ENCODE data around the gene PALLD.

The PALLD gene

DNA sequence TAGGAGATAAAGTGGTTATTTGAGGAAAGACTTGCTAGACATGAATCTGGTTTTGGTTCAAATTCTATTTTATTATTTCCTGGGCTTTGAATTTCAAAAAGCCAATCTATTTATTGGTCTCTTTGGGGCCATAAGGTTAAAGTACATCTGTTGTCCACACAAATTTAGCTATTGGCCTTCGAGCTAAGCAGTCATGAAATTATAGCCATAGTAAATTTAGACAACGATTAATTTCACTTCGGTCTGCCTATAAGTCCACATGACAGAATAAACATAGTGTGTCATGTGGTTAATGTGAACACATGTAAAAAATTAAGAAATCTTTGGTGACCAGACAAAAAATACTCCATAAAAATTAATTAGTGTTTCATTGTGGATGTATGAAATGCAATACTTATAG, 161.9 kb downstream of the PALLD start:
- TF ChIP-seq, protein P1, sequence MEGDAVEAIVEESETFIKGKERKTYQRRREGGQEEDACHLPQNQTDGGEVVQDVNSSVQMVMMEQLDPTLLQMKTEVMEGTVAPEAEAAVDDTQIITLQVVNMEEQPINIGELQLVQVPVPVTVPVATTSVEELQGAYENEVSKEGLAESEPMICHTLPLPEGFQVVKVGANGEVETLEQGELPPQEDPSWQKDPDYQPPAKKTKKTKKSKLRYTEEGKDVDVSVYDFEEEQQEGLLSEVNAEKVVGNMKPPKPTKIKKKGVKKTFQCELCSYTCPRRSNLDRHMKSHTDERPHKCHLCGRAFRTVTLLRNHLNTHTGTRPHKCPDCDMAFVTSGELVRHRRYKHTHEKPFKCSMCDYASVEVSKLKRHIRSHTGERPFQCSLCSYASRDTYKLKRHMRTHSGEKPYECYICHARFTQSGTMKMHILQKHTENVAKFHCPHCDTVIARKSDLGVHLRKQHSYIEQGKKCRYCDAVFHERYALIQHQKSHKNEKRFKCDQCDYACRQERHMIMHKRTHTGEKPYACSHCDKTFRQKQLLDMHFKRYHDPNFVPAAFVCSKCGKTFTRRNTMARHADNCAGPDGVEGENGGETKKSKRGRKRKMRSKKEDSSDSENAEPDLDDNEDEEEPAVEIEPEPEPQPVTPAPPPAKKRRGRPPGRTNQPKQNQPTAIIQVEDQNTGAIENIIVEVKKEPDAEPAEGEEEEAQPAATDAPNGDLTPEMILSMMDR (IDR thresholded peaks at IDR 0.05; ENCODE audit: low read depth, low read length): no peak
- no peak for DNase-seq
- Histone ChIP-seq H3K9me3 (no peaks in the 10 kb centered on the region), H3K4me3 (ENCODE audit: low read depth, low read length) (no peak overlapping the region), H3K4me1 (peaks cover 3% of the 10 kb centered on the region; the same call in 1 of the 2 replicates), H3K36me3 (no peaks in the 10 kb centered on the region), H3K27me3 (no peaks in the 10 kb centered on the region)

DNA sequence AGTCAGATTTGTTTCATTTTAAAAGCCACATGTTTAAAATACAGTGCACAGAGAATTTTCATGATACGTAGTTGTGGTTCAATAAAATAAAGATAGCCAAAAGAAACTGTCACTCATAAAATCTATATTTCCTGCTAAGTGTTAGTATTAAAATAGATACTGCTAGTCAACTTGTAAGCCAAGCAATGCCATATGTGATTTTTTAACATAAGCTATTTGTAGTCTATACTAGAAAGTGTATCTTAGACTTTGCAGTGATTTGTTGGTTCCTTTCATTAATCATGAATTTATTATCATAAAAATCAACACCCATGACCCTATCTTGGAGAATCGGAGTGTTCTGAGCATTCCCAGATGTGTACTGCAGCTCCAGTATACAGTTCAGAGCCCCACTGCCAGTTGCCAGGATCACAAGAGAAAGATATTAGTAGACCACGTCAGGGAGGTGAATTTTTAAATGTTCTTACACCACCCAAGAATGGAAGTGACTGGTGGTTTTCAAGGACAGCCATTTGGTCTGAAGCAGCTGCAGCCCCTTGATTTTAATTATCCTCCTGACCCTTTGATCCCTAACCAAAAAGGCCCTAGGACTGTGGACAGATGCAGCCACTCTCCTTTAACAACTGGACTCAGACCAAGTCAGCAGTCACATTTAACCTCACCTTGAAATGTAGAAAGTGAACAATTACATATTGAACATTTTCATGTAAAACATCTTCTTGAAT, 163.1 kb downstream of the PALLD start:
- TF ChIP-seq, protein P1 (IDR thresholded peaks at IDR 0.05; ENCODE audit: low read depth, low read length): no peak
- Histone ChIP-seq H3K4me3 (ENCODE audit: low read depth, low read length) (no peak overlapping the region), H3K9me3 (no peaks in the 10 kb centered on the region), H3K4me1 (peaks cover 3% of the 10 kb centered on the region; the same call in 1 of the 2 replicates), H3K36me3 (no peaks in the 10 kb centered on the region), H3K27me3 (no peaks in the 10 kb centered on the region)
- DNase-seq: no peak

DNA sequence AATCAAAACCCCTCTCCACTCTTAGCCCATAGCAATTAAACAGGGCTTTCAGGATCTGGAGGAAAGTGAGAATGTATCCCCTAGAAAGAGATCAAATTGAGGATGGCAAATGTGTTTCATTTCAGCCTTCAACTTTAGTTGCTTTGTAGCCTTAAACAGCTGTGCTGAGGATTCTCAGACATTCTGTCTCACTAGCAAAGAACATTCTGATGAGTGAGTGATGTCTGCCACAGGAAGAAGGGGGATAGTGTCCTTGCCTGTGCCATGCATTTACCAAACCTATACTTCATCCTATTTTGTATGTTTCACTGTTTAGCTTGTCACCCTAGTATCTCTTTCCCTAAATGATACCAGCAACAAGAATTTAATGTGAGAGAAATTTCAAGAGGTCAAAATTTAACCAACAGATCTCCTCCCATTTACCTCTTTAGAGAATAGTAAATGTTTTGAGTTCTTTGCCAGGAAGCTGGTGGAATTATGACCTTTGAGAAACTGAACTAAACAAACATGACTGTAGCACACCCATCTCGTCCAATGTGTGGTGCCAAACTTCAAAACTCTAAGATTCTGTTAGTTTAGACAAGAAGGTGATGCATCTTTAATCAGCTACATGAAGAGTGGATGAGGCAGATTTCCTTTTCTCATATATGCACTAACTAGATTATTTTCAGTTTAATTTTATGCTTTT, 165.6 kb downstream of the PALLD start:
- H3K9me3 ChIP-seq: no peaks in the 10 kb centered on the region
- H3K4me1 ChIP-seq: peaks cover 1% of the 10 kb centered on the region; the same call in 1 of the 2 replicates
- no peak overlapping the region for H3K4me3 ChIP-seq (ENCODE audit: low read depth, low read length)
- no peak for DNase-seq
- no peaks in the 10 kb centered on the region for H3K27me3 ChIP-seq
- TF ChIP-seq, protein P1 (IDR thresholded peaks at IDR 0.05; ENCODE audit: low read depth, low read length): no peak
- no peaks in the 10 kb centered on the region for H3K36me3 ChIP-seq

- no peaks in the 10 kb centered on the region for H3K36me3 ChIP-seq
- H3K4me1 ChIP-seq: no peaks in the 10 kb centered on the region
- H3K4me3 ChIP-seq (ENCODE audit: low read depth, low read length): no peak overlapping the region
- no peak for DNase-seq
- TF ChIP-seq, protein P1 (IDR thresholded peaks at IDR 0.05; ENCODE audit: low read depth, low read length): no peak
- no peaks in the 10 kb centered on the region for H3K27me3 ChIP-seq
- no peaks in the 10 kb centered on the region for H3K9me3 ChIP-seq
Observed at GRCh38 chr4:168664242-168664891, 167.5 kb downstream of the PALLD start.

- H3K27me3 ChIP-seq: no peaks in the 10 kb centered on the region
- no peaks in the 10 kb centered on the region for H3K9me3 ChIP-seq
- H3K4me3 ChIP-seq (ENCODE audit: low read depth, low read length): no peak overlapping the region
- no peaks in the 10 kb centered on the region for H3K4me1 ChIP-seq
- DNase-seq: no peak
- no peaks in the 10 kb centered on the region for H3K36me3 ChIP-seq
- TF ChIP-seq, protein P1 (IDR thresholded peaks at IDR 0.05; ENCODE audit: low read depth, low read length): no peak
Observed at GRCh38 chr4:168666531-168666930, 169.7 kb downstream of the PALLD start.
